ENCODE results near the gene EMC10. TPM values are rescaled to one million over a fixed set of nuclear protein-coding genes. Genes with fewer than 3 reads are reported as not detected.

The EMC10 gene
- total RNA-seq, 1 experiment from 2014 or later: 104 TPM

DNA sequence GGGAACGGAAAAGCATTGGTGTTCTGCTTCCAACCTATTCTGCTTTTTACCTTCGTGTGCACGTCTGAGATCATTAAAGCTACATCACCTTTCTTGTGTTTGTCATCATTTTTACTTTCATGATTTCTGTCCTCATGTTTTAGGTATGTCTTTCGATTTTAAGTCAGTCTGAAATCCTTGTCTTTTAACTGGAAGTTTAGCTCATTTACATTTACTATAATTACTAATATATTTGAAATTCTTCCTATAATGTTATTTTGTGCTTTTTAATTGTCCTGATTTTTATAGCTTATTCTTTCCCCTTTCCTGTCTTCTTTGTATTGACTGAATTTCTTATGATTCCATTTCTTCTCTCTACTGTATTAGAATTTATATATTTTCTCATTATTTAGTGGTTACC, 56.6 kb downstream of the EMC10 start:
- in situ Hi-C loops (cut with HindIII; ENCODE audit: low sequenced_read_pairs): no loop called here
- no peak for DNase-seq (ENCODE audit: low spot score)

DNA sequence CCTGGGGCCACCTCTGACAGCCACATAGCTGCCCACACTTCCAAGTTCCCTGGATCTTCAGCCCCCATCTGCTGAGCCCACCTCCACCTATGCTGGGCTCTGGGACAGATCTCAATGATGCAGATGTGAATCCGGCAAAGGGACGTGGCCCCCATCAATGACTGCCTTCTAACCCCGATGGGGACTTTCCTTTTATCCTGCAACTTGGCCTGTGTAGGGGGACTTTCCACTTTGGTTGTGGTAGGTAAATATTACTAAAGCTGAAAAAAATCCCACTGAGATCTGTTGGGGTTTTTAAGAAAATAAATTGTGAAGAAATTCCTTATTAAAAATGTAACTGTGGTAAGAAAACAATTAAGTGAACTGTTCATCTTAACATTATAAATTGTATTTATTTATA, 58.2 kb downstream of the EMC10 start:
- DNase-seq (ENCODE audit: low spot score): no peak
- in situ Hi-C loops (cut with HindIII; ENCODE audit: low sequenced_read_pairs): no loop called here

DNA sequence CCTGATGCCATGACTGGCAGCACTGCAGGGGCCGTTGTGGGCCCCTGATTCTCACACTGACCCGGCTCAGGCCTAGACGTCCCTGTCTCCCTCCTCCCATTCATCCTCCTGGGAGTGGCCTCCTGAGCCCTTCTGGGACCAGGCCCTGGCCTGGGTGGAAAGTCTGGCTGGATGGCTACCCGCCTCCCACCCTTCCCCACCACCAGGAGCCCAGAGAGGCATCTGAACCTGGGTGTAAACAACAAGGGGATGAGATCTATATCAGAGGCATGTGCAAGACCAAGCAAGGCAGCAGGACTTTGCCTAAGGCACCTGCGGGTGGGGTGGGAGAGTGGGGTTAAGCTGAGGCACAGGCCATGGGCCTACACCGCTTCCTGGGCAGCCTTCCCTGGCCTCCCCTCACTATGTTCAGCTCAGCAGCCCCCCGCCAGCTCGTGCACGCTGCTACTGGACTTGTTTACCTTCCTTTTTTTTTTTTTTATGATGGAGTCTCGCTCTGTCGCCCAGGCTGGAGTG, 59.4 kb downstream of the EMC10 start:
- in situ Hi-C loops (cut with HindIII; ENCODE audit: low sequenced_read_pairs): no loop called here

DNA sequence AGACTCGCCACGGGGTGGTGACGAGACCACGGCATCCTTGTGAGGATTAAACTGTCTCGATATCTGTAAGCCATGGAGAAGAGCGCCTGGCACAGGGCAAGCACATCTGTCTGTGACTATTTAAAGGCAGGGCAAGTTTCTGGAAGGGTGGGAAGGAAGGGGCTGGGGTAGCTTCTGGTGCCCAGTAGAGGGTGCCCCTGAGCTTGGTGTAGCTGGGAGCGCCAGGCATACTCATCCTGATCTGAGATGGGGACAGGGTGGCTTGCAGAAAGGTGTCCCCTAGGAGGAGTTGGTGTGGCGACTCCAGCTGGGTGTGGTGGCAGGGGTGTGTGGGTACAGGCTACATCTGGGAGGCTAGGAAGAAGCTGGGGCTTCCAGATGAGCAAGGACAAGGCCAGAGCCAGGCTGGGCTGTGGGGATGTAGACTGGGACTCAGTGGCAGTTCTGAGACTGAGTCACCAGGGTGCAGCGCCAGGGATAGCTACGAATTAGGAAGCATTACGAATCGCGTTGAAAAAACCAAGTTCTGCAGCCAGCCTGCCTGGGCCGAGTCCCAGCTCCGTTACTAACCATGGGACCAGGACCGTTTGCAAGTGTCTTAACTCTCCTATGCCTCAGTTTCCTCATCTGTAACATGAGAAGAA, 60.5 kb downstream of the EMC10 start:
- DNase-seq (ENCODE audit: low spot score): no peak
- in situ Hi-C loops (cut with HindIII; ENCODE audit: low sequenced_read_pairs): no loop called here

More for the DNA sequence above, 59.4 kb downstream of the EMC10 start:
- no peak for DNase-seq (ENCODE audit: low spot score)

DNA sequence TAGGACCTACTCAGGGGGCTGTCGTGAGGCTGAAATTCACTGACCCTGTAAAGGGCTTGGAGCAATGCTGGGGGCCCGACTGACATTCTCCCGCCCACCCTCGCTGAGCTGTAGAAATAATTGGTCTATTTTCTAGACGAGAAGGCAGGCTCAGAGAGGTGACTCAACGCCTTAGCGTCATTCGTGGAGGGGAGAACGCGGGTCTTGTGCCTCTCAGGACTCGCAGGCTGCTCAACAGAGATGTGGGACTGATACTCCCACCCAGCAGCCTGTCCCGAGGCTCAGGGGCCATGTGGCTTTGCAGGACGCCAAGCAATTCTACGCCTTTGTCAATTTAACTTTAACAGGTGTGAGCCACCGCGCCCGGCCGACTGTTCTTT, 61.0 kb downstream of the EMC10 start:
- no peak for DNase-seq (ENCODE audit: low spot score)
- in situ Hi-C loops (cut with HindIII; ENCODE audit: low sequenced_read_pairs): no loop called here

DNA sequence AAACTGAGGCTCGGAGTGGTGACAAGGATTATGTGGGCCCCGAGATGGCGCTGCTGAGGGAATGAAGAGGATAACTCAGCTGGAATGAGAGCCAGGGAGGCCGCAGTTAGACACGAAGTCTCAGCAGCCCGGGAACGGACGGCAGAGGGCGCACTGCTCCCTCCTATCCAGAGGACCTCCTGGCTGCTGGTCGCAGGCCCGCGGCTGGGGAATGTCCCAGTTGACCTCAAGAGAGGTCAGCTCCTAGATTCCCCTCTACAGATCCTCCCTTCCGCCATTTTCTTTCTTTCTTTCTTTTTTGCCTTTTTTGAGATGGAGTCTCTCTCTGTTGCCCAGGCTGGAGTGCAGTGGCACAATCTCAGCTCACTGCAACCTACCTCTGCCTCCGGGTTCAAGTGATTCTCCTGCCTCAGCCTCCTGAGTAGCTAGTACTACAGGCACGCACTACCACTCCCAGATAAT, 61.5 kb downstream of the EMC10 start:
- DNase-seq (ENCODE audit: low spot score): peak; percentile 88
- in situ Hi-C loops (cut with HindIII; ENCODE audit: low sequenced_read_pairs): no loop called here

Other genes starting within 250 kb of the EMC10 start
- gene KCNC3, start 147.1 kb upstream of the EMC10 start, total RNA-seq (2014; rRNA removed; shearing (Covaris generic)): 3.4 and 4.3 TPM in 2 replicates
- 0.24 TPM in 1 of 2 replicates, not detected in the other for gene NAPSA, start 110.9 kb upstream of the EMC10 start, total RNA-seq (2014; rRNA removed; shearing (Covaris generic))
- 33.0 and 41.4 TPM in 2 replicates for gene NR1H2, start 100.0 kb upstream of the EMC10 start, total RNA-seq (2014; rRNA removed; shearing (Covaris generic))
- gene POLD1, start 92.2 kb upstream of the EMC10 start, total RNA-seq (2014; rRNA removed; shearing (Covaris generic)): 151 and 176 TPM in 2 replicates
- gene SPIB, start 57.6 kb upstream of the EMC10 start, total RNA-seq (2014; rRNA removed; shearing (Covaris generic)): 0.44 TPM in 1 of 2 replicates, not detected in the other
- 0.55 TPM in 1 of 2 replicates, not detected in the other for gene MYBPC2, start 43.6 kb upstream of the EMC10 start, total RNA-seq (2014; rRNA removed; shearing (Covaris generic))
- gene GARIN5A, start 341 bp downstream of the EMC10 start, total RNA-seq (2014; rRNA removed; shearing (Covaris generic)): 0.10 and 1.5 TPM in 2 replicates
- gene JOSD2, start 34.7 kb downstream of the EMC10 start, total RNA-seq (2014; rRNA removed; shearing (Covaris generic)): 13.6 and 33.3 TPM in 2 replicates
- not detected in 2 replicates for gene ASPDH, start 37.4 kb downstream of the EMC10 start, total RNA-seq (2014; rRNA removed; shearing (Covaris generic))
- 16.5 and 19.2 TPM in 2 replicates for gene LRRC4B, start 91.9 kb downstream of the EMC10 start, total RNA-seq (2014; rRNA removed; shearing (Covaris generic))
- gene SYT3, start 163.4 kb downstream of the EMC10 start, total RNA-seq (2014; rRNA removed; shearing (Covaris generic)): 2.7 and 5.7 TPM in 2 replicates
- gene C19orf81, start 172.9 kb downstream of the EMC10 start, total RNA-seq (2014; rRNA removed; shearing (Covaris generic)): 10.0 and 13.1 TPM in 2 replicates
- 14.0 and 16.4 TPM in 2 replicates for gene SHANK1, start 243.3 kb downstream of the EMC10 start, total RNA-seq (2014; rRNA removed; shearing (Covaris generic))
- 91.4 and 132 TPM in 2 replicates for gene CLEC11A, start 246.9 kb downstream of the EMC10 start, total RNA-seq (2014; rRNA removed; shearing (Covaris generic))